ENCODE results near the gene CAST.
A peak's percentile ranks its signal among the peaks of the same experiment; 100 is the strongest.
"Not testable (repeated sequence)": the region's sequence is repeated elsewhere in the genome, so short reads cannot be mapped to it uniquely, and the experiment has no call there.

The CAST gene, protein sequence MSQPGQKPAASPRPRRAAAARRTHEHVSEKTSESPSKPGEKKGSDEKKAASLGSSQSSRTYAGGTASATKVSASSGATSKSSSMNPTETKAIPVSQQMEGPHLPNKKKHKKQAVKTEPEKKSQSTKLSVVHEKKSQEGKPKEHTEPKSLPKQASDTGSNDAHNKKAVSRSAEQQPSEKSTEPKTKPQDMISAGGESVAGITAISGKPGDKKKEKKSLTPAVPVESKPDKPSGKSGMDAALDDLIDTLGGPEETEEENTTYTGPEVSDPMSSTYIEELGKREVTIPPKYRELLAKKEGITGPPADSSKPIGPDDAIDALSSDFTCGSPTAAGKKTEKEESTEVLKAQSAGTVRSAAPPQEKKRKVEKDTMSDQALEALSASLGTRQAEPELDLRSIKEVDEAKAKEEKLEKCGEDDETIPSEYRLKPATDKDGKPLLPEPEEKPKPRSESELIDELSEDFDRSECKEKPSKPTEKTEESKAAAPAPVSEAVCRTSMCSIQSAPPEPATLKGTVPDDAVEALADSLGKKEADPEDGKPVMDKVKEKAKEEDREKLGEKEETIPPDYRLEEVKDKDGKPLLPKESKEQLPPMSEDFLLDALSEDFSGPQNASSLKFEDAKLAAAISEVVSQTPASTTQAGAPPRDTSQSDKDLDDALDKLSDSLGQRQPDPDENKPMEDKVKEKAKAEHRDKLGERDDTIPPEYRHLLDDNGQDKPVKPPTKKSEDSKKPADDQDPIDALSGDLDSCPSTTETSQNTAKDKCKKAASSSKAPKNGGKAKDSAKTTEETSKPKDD

DNA sequence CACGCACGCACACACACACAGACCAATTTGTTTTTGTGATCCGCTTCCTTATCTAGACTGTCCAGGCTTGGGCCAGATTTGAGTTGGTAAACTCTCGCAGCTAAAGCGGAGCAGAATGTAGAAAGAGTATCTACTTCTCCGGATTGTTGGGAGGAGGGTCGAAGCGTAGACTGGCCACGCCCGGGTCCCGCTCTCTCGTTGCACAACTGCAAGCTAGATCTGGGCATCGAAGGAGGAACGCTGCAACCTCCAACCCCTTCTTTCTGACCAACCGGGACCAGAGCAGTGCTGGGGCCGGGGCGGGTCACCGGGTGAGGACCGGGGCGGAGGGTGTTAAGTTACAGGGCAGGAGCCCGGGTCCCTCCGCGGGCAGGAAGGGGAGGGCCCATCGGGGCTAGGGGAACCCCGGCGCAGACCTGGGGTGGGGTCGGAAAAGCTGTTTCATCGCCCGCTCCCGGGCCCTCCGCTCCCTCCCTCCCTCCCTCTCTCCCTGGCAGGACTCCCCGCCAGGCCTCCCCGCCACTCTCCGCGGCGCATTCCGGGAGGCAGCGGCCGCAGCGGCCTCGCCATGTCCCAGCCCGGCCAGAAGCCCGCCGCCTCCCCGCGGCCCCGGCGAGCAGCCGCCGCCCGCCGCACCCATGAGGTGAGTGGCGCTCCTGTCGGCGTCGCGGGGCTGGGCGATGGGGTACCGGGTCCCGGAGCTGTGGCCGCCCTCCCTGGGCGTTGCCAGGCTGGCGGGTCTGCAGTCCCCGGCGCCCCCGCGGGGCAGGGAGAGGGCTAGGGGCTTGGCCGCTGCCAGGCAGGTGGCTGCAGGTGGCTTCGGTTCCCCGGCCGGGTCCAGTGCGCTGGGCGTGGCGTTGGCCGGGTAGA lies at the start of gene CAST:
Gene CAST (plus strand): TSS at position 522 of the 870 bp plus-strand sequence. CDS start 47 bp downstream, at position 569.
- DNase-seq: peak; percentile 82

DNA sequence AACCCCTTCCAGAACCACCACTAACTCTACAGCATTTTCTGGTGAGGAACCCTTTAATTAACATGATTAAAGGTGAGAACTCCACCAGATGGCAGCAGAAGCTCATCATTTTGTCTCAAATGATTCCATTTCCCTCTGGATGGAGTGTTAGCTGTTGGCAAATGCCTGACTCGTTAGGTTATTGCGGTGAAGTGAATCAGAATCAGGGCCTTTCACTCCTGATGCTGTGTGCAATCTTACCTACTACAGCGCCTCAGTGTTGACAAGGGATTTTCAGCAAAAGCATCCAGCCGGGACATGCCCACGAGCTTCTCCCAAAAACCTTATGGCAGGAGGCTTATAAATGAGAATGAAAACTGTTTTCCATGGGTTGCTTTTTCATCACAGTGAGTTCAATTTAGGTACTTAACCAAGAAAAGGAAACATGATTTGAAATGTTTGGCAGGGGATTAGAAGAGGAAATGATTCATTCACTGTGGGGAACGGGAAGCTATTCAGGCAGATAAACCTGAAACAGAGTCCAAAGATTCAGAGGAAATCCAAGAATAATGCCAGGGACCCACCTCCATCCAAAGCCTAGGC lies 48.0 kb upstream of the CAST start:
- DNase-seq: peak; percentile 9

DNA sequence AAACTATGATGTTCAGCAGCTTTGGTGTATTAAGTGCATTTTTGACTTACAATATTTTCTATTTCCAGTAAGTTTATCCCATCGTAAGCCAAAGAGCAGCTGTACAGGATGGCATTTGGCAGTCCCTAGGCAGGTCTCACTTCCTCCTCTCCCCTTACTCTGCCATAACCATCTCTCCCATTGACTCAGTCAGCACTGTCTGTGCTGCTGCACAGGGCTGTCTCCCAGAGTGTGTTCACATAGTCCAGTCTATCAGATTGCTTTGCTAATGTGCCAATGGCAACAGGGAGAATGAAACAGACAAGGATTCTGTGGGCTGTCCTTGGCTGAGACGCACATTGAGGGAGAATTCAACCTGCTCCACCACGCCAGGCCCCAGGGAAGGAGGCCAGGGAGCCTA lies 47.0 kb upstream of the CAST start:
- DNase-seq: no peak

DNA sequence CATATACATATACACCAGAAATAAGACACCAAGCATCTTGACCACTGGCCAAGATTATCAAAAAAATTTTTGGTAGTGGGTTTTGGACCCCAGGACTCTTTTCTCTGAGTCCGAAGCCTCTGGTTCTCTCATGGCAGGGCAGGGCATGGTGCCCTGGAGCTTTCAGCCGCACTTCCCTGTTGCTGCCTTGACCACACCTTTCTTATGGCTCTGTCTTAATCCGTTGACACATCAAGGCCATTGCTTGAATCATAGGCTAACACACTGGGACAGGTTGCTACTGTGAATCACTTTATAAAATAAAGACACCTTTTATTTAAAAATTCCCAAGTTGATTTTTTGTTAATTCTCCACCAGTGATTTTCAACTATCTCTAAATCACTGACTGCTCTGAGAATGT lies 45.4 kb upstream of the CAST start:
- no peak for DNase-seq

DNA sequence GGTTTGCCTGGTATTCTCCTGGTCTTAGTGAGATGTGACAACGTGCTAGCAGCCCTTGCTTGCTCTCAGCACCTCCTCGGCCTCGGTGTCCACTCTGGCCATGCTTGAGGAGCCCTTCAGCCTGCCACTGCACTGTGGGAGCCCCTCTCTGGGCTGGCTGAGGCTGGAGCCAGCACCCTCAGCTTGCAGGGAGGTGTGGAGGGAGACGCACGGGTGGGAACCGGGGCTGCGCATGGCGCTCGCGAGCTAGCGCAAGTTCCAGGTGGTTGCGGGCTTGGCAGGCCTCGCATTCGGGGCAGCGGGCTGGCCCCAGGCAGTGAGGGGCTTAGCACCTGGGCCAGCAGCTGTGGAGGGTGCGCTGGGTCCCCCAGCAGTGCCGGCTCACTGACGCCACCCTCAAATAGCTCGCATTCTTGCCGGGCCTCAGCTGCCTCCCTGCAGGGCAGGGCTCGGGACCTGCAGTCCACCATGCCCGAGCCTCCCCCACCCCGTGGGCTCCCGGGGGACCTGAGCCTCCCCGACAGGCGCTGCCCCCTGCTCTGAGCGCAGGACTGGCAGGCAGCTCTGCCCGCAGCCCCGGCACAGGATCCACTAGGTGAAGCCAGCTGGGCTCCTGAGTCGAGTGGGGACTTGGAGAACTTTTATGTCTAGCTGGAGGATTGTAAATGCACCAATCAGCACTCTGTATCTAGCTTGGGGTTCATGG lies 43.7 kb upstream of the CAST start:
- not testable (repeated sequence) for DNase-seq

DNA sequence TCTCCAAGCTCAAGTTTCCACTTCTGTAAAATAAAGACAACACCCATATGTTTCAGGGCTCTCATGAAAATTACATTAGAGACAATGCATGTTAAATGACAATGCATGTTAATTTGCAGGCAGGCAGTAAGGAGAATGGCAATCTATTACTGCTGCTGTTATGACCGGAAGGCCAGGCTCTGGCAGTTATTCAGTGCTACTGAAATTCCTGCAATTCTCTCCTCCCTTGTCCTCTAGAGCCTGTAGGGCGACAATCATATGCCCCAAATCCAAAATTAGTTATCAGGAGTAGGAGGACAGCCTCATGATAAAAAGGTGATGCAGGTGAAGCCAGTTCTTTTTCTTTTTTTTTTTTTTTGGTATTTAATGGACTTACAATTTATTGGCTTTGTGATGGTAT lies 42.2 kb upstream of the CAST start:
- no peak for DNase-seq

DNA sequence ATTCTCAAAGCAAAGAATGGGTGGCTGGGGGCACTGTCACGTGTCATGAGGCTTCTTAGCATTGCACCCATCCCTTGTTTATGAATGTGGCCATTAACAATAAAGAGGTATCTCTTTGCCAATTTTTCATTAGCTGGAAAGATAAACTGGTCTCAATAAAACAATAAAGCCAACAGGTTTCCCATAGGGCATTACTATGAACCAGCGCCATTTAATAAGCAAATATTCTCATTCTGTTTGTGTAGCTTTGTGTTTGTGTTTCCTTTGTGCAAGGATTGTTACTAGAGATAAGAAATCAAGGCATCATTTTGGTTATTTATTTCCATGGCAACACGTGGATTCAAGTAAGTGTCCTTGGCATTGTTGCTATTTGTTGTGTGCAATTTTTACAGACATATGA lies 37.6 kb upstream of the CAST start:
- no peak for DNase-seq

DNA sequence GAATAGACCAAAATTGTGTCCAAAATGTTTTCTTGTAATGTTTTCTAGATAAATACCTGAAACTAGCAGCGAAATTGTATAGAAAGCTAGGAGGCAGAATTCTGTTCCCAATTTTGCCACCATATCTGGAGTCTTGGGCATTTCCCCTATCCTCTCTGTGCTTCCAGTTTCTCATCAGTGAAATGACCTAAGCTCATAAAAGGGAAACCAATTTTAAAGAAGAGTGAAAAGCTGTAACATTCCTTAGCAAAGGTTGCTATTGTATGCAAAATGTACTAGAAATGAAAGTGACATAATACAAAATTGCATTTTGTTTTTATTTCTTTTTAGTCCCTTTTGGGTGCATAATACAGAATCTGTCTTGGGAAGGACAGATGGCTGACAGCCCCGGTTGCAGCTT lies 36.8 kb upstream of the CAST start:
- DNase-seq: no peak

DNA sequence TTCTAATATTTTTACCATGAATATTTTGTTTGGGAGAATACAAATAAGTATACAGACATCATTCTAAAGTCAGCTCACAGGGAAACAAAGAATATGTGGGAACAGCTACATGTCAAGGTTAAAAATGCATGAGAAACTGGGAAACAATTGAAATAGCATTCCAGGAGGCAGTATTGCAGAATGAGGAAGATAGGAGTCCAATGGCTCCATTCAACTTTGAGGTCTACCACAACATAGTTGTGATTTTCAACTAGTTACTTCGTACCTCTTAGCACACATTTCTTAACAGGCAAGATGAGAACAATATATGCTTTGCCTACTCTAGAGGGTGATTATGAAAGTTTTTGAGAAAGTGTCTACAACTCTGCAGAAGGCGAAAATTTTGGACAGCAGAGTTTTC lies 35.2 kb upstream of the CAST start:
- no peak for DNase-seq

DNA sequence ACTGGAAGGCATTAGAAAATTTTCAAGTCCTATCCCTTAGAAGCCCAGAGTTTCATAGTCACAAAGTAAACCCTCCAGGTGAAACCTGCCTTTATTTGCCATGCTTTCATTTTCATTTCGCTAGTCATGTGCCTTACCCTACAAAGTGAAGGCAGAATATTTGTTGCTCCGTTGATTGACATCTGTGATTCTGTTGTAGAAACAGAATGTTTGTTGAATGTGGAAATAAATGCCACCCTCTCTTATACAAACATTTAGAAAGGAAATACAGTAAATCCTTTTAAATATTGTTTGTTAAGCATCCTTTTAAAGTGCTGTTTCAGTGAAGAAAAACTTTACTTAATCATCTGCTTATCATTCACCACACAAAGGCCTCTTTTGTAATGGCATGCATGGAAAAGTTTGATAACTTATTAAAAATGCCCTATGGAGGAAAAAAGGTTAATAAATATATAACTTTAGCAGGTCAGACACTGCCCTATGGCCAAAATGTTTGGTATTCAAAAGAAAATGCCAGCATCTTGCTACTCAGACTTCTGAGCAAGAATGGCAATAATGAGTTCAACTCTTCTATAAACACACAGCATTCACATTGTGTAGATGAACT lies 34.3 kb upstream of the CAST start:
- no peak for DNase-seq

DNA sequence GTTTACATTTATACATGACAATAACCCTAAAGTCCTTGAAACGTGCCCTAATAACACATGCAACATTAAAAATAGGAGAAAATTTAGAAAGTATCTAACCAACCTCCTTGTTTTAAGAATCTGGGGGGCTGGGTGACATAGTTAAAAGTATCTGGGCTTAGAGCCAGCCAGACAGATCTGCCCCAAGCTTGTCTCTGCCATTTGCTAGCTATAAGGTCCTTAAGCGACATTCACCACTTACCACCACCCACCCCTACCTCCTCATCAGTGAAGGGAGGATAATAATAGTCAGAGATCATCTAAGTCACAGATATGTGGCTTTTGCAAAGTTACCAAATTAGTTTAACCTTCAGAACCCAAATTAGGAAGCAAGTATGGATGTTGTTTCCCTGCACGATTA lies 33.8 kb upstream of the CAST start:
- DNase-seq: no peak

DNA sequence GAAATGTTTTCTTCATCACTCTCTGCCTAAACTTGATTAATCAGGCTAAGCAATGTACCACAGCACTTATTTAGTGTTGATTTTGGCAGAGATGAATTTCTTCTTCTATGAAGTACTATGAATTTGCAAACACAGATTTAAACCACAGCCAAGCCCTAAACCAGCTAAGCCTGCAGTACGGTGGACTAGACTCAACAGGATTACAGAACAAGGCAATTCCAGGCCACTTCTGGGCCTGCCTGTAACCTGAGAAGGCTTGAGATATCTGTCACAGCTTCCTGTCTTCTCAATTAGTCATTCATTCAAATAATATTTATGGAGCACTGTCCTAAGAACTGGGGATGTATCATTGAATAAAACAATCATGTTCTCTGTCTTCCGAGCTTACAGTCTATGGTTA lies 32.4 kb upstream of the CAST start:
- DNase-seq: no peak

DNA sequence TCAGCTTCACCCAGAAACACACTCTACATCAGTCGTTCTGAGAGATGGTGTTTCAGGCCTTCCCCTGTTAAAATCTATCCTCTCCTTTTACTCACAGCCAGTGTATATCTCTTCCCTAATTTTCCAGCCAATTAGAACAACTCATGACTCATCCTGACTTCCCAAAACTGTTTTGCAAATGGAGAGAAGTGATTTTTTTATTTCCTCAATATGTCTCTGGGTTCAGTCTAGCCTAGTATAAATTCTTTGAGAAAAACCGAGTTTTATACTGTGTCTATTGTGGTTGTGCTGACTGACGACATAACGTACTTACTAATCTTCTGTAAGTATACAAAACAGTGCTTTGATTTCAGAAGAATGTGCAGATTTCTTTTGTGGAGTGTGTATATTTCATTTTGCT lies 28.4 kb upstream of the CAST start:
- DNase-seq: no peak

DNA sequence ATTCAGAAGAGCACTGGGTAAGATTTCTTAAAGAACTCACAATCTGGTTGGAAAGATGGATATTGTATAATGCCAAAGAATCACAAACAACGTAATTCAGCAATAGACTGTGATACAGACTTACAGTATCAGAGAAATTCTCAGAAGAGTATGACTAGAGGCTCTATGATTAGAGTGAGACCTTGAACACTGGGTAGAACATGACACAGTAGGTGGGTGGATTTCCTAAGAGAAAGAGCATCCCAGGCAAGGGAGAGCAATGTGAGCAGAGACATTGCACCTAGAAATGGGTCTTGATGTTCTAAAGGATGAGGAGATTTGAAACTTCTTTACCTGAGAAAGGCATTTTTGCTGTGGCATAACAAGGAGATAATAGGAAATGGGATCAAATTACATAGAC lies 27.3 kb upstream of the CAST start:
- DNase-seq: no peak

DNA sequence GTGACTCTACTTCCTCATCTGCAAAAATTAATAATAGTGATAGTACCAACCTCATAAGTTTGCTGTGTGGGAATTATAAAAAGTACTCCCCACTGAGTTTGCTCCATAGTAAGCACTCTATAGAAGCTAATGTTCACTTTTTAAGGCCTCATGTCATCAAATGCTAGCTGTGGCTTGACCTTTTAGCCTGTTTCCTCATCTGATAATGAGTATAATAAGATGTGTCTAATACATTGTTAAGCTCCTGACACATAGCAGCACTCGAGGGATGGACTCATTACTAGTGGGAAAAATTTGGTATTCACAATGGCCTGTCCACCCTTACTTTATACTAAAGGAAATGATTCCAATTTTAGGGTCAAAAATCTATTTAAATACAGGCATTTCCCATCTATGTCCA lies 26.1 kb upstream of the CAST start:
- DNase-seq: no peak

DNA sequence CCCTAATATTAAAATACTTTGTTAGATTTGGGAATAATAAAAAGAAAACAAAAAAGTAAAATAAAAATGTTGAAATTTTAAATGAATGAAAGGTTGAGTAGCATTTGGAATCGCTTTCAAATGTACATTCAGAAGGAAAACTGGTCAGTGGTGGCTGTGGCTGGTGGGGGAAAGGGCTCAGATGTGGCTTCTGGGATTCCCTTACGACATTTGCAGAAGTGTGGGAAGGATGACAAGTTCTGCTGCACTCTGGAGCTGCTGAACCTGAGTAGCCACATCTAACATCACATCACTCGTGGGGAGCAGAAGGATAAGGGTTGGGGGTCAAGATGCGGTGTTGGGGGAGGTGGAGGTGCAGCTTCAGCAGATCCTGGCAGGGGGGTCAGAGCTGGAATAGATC lies 25.6 kb upstream of the CAST start:
- no peak for DNase-seq

DNA sequence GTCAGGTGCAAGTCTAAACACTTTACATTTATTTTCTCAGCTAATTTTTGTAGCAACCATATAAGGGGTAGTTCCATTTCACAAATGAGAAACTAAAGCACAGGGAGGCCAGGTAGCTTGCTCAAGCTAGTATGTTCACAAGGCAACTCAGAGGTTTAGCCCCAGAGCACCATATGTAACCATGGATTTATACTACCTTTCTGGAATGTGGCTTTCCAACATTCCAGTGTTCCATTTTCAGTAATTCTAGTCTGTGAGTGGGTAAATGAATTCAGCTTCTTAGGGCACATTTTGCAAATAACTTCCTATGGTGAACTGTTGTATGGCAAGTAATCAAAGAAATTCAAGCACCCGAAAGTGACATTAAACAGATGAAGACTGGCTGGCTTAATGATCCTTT lies 25.0 kb upstream of the CAST start:
- DNase-seq: no peak

DNA sequence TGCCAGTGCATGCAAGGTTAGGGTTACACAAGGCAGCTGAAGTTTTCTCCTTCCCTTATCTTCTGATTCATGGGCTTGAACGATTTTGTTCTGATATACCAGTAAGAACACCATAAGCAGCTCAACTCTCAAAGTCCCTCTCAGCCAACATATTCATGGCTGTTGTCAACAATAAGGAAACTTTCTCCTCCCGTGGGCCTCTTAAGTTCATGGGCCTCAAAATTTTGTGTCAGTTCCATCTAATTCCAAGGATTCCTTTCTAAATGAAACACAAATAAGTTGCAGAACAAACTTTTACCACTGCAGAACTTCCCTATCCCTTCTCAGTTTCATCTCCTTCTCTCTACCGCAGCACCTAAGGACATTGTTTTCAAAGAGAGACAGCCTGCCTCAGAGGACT lies 23.6 kb upstream of the CAST start:
- no peak for DNase-seq

DNA sequence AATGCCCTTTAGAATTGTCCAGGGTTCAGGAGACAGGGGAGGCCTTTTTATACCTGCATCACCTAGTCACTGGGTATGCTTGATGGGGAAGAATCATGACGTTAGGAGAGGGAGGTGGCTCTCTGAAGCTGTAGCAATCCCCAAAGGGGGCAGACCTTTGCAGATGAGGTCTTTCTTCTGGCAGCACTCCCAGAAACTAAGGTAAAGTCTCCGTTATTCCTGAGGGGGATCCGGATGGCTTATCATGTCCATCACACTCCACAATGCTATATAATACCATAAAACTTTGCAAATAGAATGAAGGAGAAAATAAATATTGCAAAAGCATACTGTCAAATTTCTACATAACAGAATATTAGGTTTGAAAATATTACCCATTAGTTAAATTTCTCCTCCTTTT lies 21.5 kb upstream of the CAST start:
- DNase-seq: no peak

DNA sequence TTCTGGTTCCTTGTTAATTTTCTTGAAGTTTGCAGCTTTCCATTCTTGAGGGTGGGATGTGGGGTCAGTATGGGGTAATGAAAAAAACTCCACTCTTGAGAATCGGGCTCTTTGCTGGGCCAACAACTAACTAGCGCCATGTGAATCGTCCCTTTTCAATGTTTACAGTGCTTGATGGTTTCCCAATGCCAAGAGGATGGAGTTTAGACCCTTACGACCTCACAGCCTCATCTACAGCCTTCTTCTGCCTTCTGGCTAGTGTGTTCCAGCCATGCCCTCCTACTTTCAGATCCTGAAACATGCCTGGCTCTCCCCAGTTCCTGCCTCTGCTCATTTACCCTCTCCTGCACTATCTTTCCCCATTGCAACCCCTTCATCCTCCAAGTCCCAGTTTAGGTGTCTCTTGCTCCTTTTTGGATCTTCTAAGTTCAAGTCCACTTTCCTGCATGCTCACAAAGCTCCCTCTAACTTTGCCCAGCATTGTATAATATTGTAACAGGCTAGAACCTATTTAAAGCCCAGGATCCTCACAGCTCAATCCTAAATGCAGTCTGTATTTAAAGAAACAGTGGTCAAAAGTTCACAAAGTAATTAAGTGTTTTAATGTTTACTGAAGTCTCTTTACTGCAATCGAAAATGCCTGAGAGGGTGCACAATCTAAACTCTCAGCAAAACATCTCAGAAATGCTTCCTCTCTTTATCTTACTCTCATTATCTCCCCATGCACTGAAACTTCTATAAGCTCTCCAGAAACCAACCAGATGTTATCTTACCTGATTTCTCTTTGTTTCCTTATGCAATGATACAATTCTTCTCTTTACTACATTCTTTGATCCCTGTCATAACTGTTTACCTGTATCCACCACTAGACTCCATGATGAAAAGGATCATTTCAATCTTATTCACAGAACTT lies 20.6 kb upstream of the CAST start:
- no peak for DNase-seq

DNA sequence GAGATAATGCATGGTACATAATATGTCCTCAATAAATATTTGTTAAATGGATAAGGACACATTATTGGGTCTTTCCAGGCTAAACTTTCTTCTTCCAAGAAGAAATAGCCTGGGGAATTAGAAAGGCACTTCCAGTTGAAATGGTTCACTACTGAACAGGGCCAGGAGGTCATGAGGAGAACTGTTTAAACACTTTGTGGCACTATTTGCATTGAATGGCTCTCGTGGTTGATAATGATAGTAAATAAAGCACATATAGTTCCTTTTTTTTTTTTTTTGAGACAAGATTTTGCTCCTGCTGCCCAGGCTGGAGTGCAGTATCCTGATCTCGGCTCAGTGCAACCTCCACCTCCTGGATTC lies 19.9 kb upstream of the CAST start:
- no peak for DNase-seq
